Endothelial cell of umbilical vein (primary cell): ENCODE data around the gene PI4K2B. TPM values are rescaled to one million over a fixed set of nuclear protein-coding genes. Genes with fewer than 3 reads are reported as not detected.
"Not testable (repeated sequence)": the region's sequence is repeated elsewhere in the genome, so short reads cannot be mapped to it uniquely, and the experiment has no call there.

Experiments used
- BruUV-seq: library from RNA; stranded (reverse); fragments of 400-500 nt; replicated peaks from 2 replicates; lab custom pipeline; 2021; lab: Mats Ljungman, UMichigan
- CTCF ChIA-PET: fragments of 300-600, 350-600 bp; sonication (Branson Sonifier 250); formaldehyde crosslinking; loops from one replicate; lab custom pipeline; 2021; ENCODE audit warnings: antibody characterized with exemption, inconsistent platforms; lab: Charles Lee
- POLR2A ChIA-PET: fragments of 300-600, 350-600 bp; sonication (Branson Sonifier 250); formaldehyde crosslinking; loops from one replicate; lab custom pipeline; 2021; ENCODE audit warnings: antibody characterized with exemption, inconsistent platforms; lab: Charles Lee
- DNase-seq: peaks from one replicate; pipeline ENCODE4 v3.0.0-alpha.2; 2011; ENCODE audit warnings: low read depth, low spot score
- FAIRE-seq: peaks from 2 replicates; lab custom pipeline; 2011; peaks lifted over from hg19 to GRCh38; lab: Jason Lieb, UNC
- H2AFZ ChIP-seq: 2 replicates; pipeline ENCODE4 v1.6.0; 2012; ENCODE audit warnings: low read depth, low read length, control low read depth, inconsistent platforms
- H3K27ac ChIP-seq: 2 replicates; pipeline ENCODE4 v1.5.1; 2011; ENCODE audit warnings: low read depth, mild to moderate bottlenecking, control low read depth, low read length, moderate library complexity; ENCODE audit not compliant: insufficient read depth
- H3K27me3 ChIP-seq, 2 experiments: 2 replicates each; pipeline versions ENCODE4 v1.6.0 to v1.6.1; 2011; ENCODE audit warnings: low read length in 2 of 2, mixed read lengths in 1 of 2; ENCODE audit not compliant: control insufficient read depth in 2 of 2, insufficient read depth in 2 of 2
- H3K36me3 ChIP-seq, 2 experiments: 2 replicates in 1 of 2; 3 replicates in 1 of 2; pipeline ENCODE4 v1.5.1; 2011; ENCODE audit warnings: low read length in 2 of 2, mild to moderate bottlenecking in 1 of 2, moderate library complexity in 1 of 2; ENCODE audit not compliant: control insufficient read depth in 2 of 2, insufficient read depth in 2 of 2; ENCODE audit errors: extremely low read depth in 1 of 2
- H3K4me1 ChIP-seq: 3 replicates; pipeline ENCODE4 v1.5.1; 2011; ENCODE audit warnings: mild to moderate bottlenecking, low read length; ENCODE audit not compliant: control insufficient read depth, insufficient read depth; ENCODE audit errors: extremely low read depth
- H3K4me2 ChIP-seq: 2 replicates; pipeline ENCODE4 v1.6.1; 2011; ENCODE audit warnings: low read length, control low read depth, mixed read lengths; ENCODE audit not compliant: insufficient read depth
- H3K4me3 ChIP-seq, 3 experiments: fragments of 200-600 bp in 1 of 3; sonication (generic), shearing (Covaris generic) in 1 of 3; replicated peaks in 1 of 3; 2 replicates each; pipeline ENCODE4 v1.5.1; 2011 to 2016; ENCODE audit warnings: control low read depth in 3 of 3, low read length in 3 of 3, mild to moderate bottlenecking in 2 of 3, inconsistent platforms in 1 of 3, low read depth in 1 of 3, moderate library complexity in 1 of 3; ENCODE audit not compliant: insufficient read depth in 1 of 3
- H3K79me2 ChIP-seq: 2 replicates; pipeline ENCODE4 v1.6.0; 2012; ENCODE audit warnings: low read length, inconsistent platforms; ENCODE audit not compliant: control insufficient read depth, insufficient read depth
- H3K9ac ChIP-seq: replicated peaks from 2 replicates; pipeline ENCODE3; 2011; ENCODE audit warnings: low read length, control low read depth; ENCODE audit not compliant: insufficient read depth; ENCODE audit errors: extremely low read depth
- H3K9me1 ChIP-seq: replicated peaks from 3 replicates; pipeline ENCODE4 v1.6.0; 2011; ENCODE audit warnings: mild to moderate bottlenecking, low read length; ENCODE audit not compliant: control insufficient read depth, insufficient read depth; ENCODE audit errors: extremely low read depth
- H3K9me3 ChIP-seq: replicated peaks from 2 replicates; pipeline ENCODE4 v1.5.1; 2012; ENCODE audit warnings: low read length, inconsistent platforms; ENCODE audit not compliant: control insufficient read depth, insufficient read depth
- H4K20me1 ChIP-seq: replicated peaks from 2 replicates; pipeline ENCODE3; 2011; ENCODE audit warnings: mild to moderate bottlenecking, low read length; ENCODE audit not compliant: control insufficient read depth, insufficient read depth; ENCODE audit errors: extremely low read depth
- EZH2 ChIP-seq: IDR thresholded peaks from 2 replicates; pipeline ENCODE4 v1.6.1; 2012; ENCODE audit warnings: borderline replicate concordance, low read depth, mild to moderate bottlenecking, moderate library complexity, low read length, inconsistent platforms; ENCODE audit not compliant: severe bottlenecking
- FOS ChIP-seq: IDR thresholded peaks from 2 replicates; pipeline ENCODE4 v1.6.1; 2011; ENCODE audit warnings: mild to moderate bottlenecking, low read length, moderate library complexity, borderline replicate concordance; ENCODE audit not compliant: insufficient read depth
- GATA2 ChIP-seq: IDR thresholded peaks from 2 replicates; pipeline ENCODE4 v1.7.0; 2011; ENCODE audit warnings: low read depth, mild to moderate bottlenecking, moderate library complexity, mixed read lengths, low read length; ENCODE audit not compliant: insufficient read length, insufficient read depth
- JUN ChIP-seq: IDR thresholded peaks from 2 replicates; pipeline ENCODE4 v1.6.1; 2011; ENCODE audit warnings: borderline replicate concordance, low read depth; ENCODE audit not compliant: insufficient read length, insufficient read depth
- MAX ChIP-seq: IDR thresholded peaks from 2 replicates; pipeline ENCODE4 v1.6.1; 2011; ENCODE audit not compliant: insufficient read depth, insufficient read length
- MYC ChIP-seq: IDR thresholded peaks from one replicate; pipeline ENCODE4 v1.6.1; 2011; ENCODE audit warnings: mild to moderate bottlenecking, low read depth, low read length
- POLR2A ChIP-seq: IDR thresholded peaks from 2 replicates; pipeline ENCODE4 v1.6.1; 2012; ENCODE audit warnings: low read depth, mild to moderate bottlenecking, control low read depth, low read length
- POLR2AphosphoS5 ChIP-seq: IDR thresholded peaks from 2 replicates; pipeline ENCODE4 v1.6.1; 2012; ENCODE audit warnings: low read depth, mild to moderate bottlenecking, control low read depth, low read length, moderate library complexity; ENCODE audit not compliant: insufficient read depth
- dilution Hi-C: fragments of 300-500 bp; cut with MboI; formaldehyde crosslinking; loops from one replicate; pipeline ENCODE4 v1.15.0; 2019; ENCODE audit warnings: low sequenced_read_pairs; ENCODE audit not compliant: extremely low pct_ligation_motif_present
- intact Hi-C: fragments of 100-400 bp; cut with micrococcal nuclease; formaldehyde crosslinking; loops from one replicate; pipeline ENCODE4 v1.10.0; 2022
- polyA plus RNA-seq, 4 experiments: library from polyadenylated mRNA; depleted of rRNA in 3 of 4; stranded (reverse) in 3 of 4; unstranded in 1 of 4; fragments of >200 nt; gene quantifications; 2 replicates each; pipeline versions ENCODE4 v1.2.1 to v1.2.3, GENCODE V29; 2011 to 2012; ENCODE audit warnings: missing spikeins in 1 of 4
- total RNA-seq: library from RNA; stranded (reverse); gene quantifications from 2 replicates; pipeline ENCODE4 v1.2.3, GENCODE V29; 2021

The PI4K2B gene
- total and polyA plus RNA-seq, 2 donors (not counting 3 experiments of a cell fraction or from before 2014, with no cell fraction given): 3.5 to 19.3 TPM

- H3K27me3 ChIP-seq: no peaks in the 10 kb centered on the region
- no peaks in the 10 kb centered on the region for H3K9me1 ChIP-seq
- H3K4me3 ChIP-seq: peak overlapping the region; percentile 49 to 77 (median 57)
- no peaks in the 10 kb centered on the region for H4K20me1 ChIP-seq
- H3K79me2 ChIP-seq: peaks cover 27% of the 10 kb centered on the region
- peak overlapping the region; percentile 65 for H3K9ac ChIP-seq
- dilution Hi-C loops (no loop called here), intact Hi-C loops (loop anchor here (2.0 kb wide), 1 partner anchor 63 kb away; no protein-coding TSS in a partner anchor)
- H3K4me2 ChIP-seq: peak overlapping the region; percentile 94
- H2AFZ ChIP-seq: peak overlapping the region; percentile 57
- no TSS peak for BruUV-seq
- TF ChIP-seq MYC (no peak), POLR2AphosphoS5 (no peak), JUN (no peak), GATA2 (no peak), POLR2A (no peak), MAX (no peak), EZH2 (no peak), FOS (no peak)
- FAIRE-seq (peak; percentile 73), DNase-seq (no peak)
- ChIA-PET CTCF (interaction anchor here (0.7 to 5.7 kb wide), 12 partner anchors 11 to 131 kb away, joined by 3 to 71 read pairs (median 5); partner anchors contain the start of genes SEPSECS and ZCCHC4), POLR2A (no interaction called here)
- H3K9me3 ChIP-seq: no peaks in the 10 kb centered on the region
- H3K36me3 ChIP-seq: no peaks in the 10 kb centered on the region
- peak overlapping the region; percentile 62 for H3K27ac ChIP-seq
- peaks cover 8% of the 10 kb centered on the region for H3K4me1 ChIP-seq
Observed at GRCh38 chr4:25235401-25235800, 1.6 kb downstream of the PI4K2B start.

GRCh38 chr4:25236030-25236429, 2.2 kb downstream of the PI4K2B start:
- H4K20me1 ChIP-seq, H3K4me3 ChIP-seq, H3K9me1 ChIP-seq, H3K36me3 ChIP-seq, FAIRE-seq, POLR2A ChIA-PET, intact Hi-C loops, H3K9me3 ChIP-seq, DNase-seq, H3K9ac ChIP-seq, H3K27ac ChIP-seq, BruUV-seq, H2AFZ ChIP-seq, dilution Hi-C loops, H3K4me1 ChIP-seq, H3K27me3 ChIP-seq: not testable (repeated sequence)
- peaks cover 27% of the 10 kb centered on the region for H3K79me2 ChIP-seq
- peak overlapping the region; percentile 94 for H3K4me2 ChIP-seq
- CTCF ChIA-PET: interaction anchor here (1.0 to 5.7 kb wide), 8 partner anchors 11 to 131 kb away, joined by 4 to 71 read pairs (median 8); partner anchors contain the start of genes SEPSECS and ZCCHC4
